WI38 (cell line): ENCODE data around the gene ARFGEF3.

Experiments
- H3K4me3 ChIP-seq: 2 replicates; pipeline ENCODE4 v1.5.1; 2011; ENCODE audit warnings: low read depth, mild to moderate bottlenecking, control low read depth, low read length
- TF ChIP-seq, protein P1 (sequence below): IDR thresholded peaks from 2 replicates; pipeline ENCODE4 v1.5.1; 2012; ENCODE audit warnings: low read depth, mild to moderate bottlenecking, control low read depth, low read length

Gene ARFGEF3

DNA sequence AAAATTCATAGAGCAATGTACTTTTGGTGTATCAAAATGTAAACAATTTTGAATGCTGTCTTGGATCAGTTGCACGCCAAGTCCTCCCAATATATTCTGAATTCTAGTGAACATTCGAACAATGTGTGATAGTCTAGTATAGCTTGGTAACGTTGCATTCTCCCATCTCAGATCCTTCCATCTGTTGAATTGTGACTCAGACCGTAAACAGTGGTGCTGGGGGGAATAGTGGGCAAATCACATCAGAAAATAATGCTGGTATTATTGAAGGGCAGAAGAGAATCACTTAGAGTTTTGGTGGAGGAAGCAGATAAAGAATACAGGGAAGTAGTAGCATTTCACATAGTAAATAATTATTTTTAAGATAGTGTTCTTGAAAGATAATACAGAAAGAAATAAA is 102.2 kb downstream of the ARFGEF3 start:
- no peak overlapping the region for H3K4me3 ChIP-seq
- TF ChIP-seq, protein P1, sequence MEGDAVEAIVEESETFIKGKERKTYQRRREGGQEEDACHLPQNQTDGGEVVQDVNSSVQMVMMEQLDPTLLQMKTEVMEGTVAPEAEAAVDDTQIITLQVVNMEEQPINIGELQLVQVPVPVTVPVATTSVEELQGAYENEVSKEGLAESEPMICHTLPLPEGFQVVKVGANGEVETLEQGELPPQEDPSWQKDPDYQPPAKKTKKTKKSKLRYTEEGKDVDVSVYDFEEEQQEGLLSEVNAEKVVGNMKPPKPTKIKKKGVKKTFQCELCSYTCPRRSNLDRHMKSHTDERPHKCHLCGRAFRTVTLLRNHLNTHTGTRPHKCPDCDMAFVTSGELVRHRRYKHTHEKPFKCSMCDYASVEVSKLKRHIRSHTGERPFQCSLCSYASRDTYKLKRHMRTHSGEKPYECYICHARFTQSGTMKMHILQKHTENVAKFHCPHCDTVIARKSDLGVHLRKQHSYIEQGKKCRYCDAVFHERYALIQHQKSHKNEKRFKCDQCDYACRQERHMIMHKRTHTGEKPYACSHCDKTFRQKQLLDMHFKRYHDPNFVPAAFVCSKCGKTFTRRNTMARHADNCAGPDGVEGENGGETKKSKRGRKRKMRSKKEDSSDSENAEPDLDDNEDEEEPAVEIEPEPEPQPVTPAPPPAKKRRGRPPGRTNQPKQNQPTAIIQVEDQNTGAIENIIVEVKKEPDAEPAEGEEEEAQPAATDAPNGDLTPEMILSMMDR, result no peak

DNA sequence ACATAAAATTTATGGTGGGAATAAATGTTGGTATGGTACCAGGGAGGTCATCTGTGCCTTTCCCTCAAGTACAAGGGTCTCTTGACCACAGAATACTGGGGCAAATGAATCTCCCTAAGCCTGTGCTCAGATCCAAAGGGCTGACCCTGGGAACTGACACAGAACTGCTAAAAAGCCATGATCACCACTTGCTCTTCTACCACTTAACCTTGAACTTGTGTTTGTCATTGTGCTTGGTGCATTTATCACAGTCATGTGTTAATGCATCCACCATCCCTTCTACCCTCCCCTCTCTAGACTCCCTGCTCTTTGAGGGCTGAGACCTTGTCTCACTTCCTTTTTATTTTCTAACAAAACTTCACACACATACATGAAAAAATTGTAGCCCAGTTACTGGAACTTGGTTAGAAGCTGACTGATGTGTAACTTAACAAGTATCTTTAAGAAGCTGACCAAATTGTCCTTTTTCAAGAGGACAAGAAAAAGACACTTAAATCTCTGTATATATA is 102.7 kb downstream of the ARFGEF3 start:
- no peak overlapping the region for H3K4me3 ChIP-seq
- TF ChIP-seq, protein P1, result no peak

DNA sequence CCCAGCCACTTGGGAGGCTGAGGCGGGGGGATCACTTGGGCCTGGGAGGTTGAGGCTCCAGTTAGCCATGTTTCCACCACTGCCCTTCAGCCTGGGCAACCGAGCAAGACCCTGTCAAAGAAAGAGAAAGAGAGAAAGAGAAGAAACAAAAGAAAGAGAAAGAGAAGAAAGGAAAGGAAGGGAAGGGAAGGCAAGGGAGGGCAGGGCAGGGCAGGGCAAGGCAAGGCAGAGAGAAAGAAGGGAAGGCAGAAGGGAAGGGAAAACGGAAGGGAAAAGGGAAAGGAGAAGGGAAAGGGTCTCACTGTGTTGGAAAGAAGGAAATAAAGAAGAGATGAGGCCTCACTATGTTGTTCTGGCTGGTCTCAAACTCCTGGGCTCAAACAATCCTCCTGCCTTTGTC is 104.4 kb downstream of the ARFGEF3 start:
- TF ChIP-seq, protein P1, result no peak
- no peak overlapping the region for H3K4me3 ChIP-seq

DNA sequence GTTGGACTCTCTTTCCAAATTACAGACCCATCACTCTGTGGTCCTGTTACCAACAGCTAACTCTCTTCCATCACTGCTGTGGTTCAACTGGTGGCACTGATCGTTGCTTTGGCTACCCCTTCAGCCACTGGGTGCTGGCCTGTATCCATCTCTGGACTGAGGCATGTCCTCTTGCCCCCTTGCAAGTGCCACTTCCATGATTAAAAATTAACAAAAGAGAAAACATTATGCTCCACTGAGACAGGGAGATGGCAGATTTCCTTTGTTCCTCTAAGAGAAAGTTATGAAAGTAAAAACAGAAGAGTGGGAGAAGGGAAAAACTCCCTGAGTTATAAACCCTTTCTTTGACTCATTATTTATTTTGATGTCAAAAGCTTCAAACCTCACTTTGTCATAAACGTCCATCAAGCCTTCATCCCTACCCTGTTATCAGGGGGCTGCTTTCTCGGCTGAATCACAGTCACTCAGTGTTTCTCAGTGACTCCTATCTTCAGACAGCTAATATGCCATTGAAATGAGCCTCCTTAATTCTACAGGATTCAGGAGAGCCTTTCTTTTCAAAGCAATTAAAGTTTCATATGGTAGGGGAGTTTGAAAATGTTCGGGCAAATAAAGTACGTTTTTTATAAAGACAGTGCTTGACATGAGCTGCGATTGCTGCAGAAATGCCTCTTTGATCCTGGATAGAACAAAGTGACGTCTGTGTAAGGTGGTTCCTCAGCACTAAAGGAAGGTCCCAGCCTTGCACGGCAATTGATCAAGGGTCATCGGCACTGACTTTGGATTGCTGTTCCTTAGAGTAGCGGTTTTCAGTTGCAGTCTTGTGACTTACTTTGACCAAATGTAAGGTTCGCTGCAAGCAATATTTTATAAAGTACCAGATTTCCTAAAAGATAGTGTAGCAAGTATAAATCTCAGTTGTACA is 106.5 kb downstream of the ARFGEF3 start:
- no peak overlapping the region for H3K4me3 ChIP-seq
- TF ChIP-seq, protein P1, result no peak

DNA sequence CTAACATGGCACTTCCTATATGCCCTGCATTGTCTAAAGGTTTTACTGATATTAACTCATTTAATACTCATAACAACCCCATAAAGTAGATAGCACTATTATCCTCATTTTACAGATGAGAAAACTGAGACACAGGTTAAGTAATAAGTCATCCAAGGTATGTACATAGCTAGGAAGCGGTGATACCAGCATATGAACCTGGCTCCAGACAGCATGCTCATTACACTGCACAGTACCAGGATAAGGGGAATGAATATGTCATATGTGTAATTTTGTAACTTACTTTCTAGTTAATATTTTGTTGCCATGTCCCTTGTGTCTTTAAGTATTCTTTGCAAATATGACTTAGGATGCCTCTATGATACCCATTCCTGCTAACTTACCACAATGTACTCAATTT is 109.7 kb downstream of the ARFGEF3 start:
- no peak overlapping the region for H3K4me3 ChIP-seq
- TF ChIP-seq, protein P1, result no peak

DNA sequence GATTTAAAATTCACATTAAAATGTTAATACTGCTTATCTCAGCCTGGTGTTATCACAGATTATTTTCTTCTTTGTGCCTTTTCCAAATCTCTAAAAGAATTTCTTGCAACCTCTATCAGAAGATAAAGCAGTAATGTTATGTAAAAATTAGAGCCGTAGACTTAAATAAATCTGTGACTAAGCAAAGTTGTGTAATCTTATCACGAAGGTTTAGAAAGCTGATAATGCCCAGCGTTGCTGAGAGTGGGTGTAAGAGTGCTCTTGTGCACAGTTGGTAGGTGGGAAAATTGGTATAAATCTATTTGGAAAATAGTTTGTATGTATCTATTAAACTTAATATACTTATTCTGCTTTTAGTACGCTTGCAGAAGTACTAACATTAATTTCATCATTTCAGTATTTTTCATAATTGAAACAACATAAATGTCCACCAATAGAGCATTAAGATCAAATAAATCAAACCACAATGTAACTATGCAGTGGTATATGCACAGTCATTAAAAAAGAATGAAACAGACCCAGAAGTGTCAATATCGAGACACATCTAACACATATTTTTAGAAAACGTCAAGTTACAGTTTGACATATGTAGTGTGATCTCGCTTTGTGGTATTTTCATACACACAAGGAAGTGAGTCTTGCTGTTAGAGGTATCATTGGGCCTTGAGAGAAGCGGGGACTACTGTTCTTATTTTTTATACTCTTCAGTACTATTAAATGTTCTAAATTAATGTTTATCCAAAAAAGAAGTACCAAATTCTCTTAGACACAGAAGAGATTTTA is 111.0 kb downstream of the ARFGEF3 start:
- TF ChIP-seq, protein P1, result no peak
- H3K4me3 ChIP-seq, result no peak overlapping the region
